H9 (cell line): Measurements from ENCODE around the gene FBRSL1. TPM values are rescaled to one million over a fixed set of nuclear protein-coding genes. Genes with fewer than 3 reads are reported as not detected.

Source experiments
- DNase-seq: peaks from one replicate; pipeline ENCODE4 v3.0.0-alpha.2; 2017
- H2AFZ ChIP-seq: one replicate; pipeline ENCODE4 v1.6.1; 2013; ENCODE audit warnings: mild to moderate bottlenecking, low read length, control low read depth, moderate library complexity
- H2AK5ac ChIP-seq: 2 replicates; pipeline ENCODE4 v1.6.1; 2013; ENCODE audit warnings: low read length, control low read depth, mixed read lengths; ENCODE audit not compliant: insufficient read length
- H2BK120ac ChIP-seq: one replicate; pipeline ENCODE4 v1.6.1; 2013; ENCODE audit warnings: low read depth, mild to moderate bottlenecking, low read length, control low read depth, inconsistent platforms; ENCODE audit not compliant: poor library complexity, severe bottlenecking
- H2BK12ac ChIP-seq: 2 replicates; pipeline ENCODE4 v1.6.1; 2013; ENCODE audit warnings: low read length, control low read depth, mixed read lengths, low read depth; ENCODE audit not compliant: insufficient read length
- H2BK15ac ChIP-seq: 2 replicates; pipeline ENCODE4 v1.6.1; 2013; ENCODE audit warnings: low read depth, low read length, control low read depth
- H2BK20ac ChIP-seq: one replicate; pipeline ENCODE4 v1.6.1; 2013; ENCODE audit warnings: low read depth, mild to moderate bottlenecking, low read length, control low read depth, inconsistent platforms; ENCODE audit not compliant: poor library complexity, severe bottlenecking
- H2BK5ac ChIP-seq: 2 replicates; pipeline ENCODE4 v1.6.1; 2013; ENCODE audit warnings: low read length, control low read depth, mixed read lengths; ENCODE audit not compliant: insufficient read length
- H3K14ac ChIP-seq: 2 replicates; pipeline ENCODE4 v1.6.1; 2013; ENCODE audit warnings: low read length, control low read depth; ENCODE audit not compliant: insufficient read depth
- H3K18ac ChIP-seq: 2 replicates; pipeline ENCODE4 v1.6.1; 2013; ENCODE audit warnings: low read depth, mild to moderate bottlenecking, mixed read lengths, low read length, control low read depth; ENCODE audit not compliant: insufficient read length
- H3K23ac ChIP-seq: 2 replicates; pipeline ENCODE4 v1.6.1; 2013; ENCODE audit warnings: low read length, control low read depth, mixed read lengths, low read depth; ENCODE audit not compliant: insufficient read length
- H3K23me2 ChIP-seq: 2 replicates; pipeline ENCODE4 v1.6.1; 2013; ENCODE audit warnings: low read depth, mild to moderate bottlenecking, mixed read lengths, low read length, control low read depth; ENCODE audit not compliant: insufficient read length, poor library complexity, severe bottlenecking
- H3K27ac ChIP-seq: 2 replicates; pipeline ENCODE4 v1.5.1; 2013; ENCODE audit warnings: low read length, control low read depth, mixed read lengths, low read depth; ENCODE audit not compliant: insufficient read length
- H3K27me3 ChIP-seq: 2 replicates; pipeline ENCODE4 v1.6.1; 2013; ENCODE audit warnings: low read length, control low read depth, inconsistent platforms; ENCODE audit not compliant: insufficient read depth
- H3K4ac ChIP-seq: 2 replicates; pipeline ENCODE4 v1.6.1; 2013; ENCODE audit warnings: low read depth, mild to moderate bottlenecking, control low read depth, inconsistent platforms, low read length, moderate library complexity
- H3K4me1 ChIP-seq: 2 replicates; pipeline ENCODE4 v1.6.1; 2013; ENCODE audit warnings: low read length, control low read depth, inconsistent platforms; ENCODE audit not compliant: insufficient read depth
- H3K4me2 ChIP-seq: 2 replicates; pipeline ENCODE4 v1.6.1; 2013; ENCODE audit warnings: low read length, control low read depth, mixed read lengths; ENCODE audit not compliant: insufficient read length, insufficient read depth
- H3K56ac ChIP-seq: 2 replicates; pipeline ENCODE4 v1.6.1; 2013; ENCODE audit warnings: low read depth, mild to moderate bottlenecking, mixed read lengths, low read length, control low read depth; ENCODE audit not compliant: insufficient read length
- H3K79me1 ChIP-seq: 2 replicates; pipeline ENCODE4 v1.6.1; 2013; ENCODE audit warnings: low read depth, mild to moderate bottlenecking, moderate library complexity, low read length, control low read depth, inconsistent platforms; ENCODE audit not compliant: insufficient read depth, poor library complexity, severe bottlenecking
- H3K79me2 ChIP-seq: 2 replicates; pipeline ENCODE4 v1.6.1; 2013; ENCODE audit warnings: low read length, control low read depth, inconsistent platforms; ENCODE audit not compliant: insufficient read depth
- H3K9ac ChIP-seq: 2 replicates; pipeline ENCODE4 v1.6.1; 2013; ENCODE audit warnings: low read length, control low read depth, mixed read lengths; ENCODE audit not compliant: insufficient read length; ENCODE audit errors: extremely low read depth
- H3K9me3 ChIP-seq: one replicate; pipeline ENCODE4 v1.6.1; 2013; ENCODE audit warnings: low read depth, low read length, inconsistent platforms; ENCODE audit not compliant: control insufficient read depth
- H3T11ph ChIP-seq: one replicate; pipeline ENCODE4 v1.6.1; 2013; ENCODE audit warnings: mild to moderate bottlenecking, low read length, control low read depth, inconsistent platforms
- H4K20me1 ChIP-seq: one replicate; pipeline ENCODE4 v1.6.1; 2013; ENCODE audit not compliant: control insufficient read depth, insufficient read length, insufficient read depth
- H4K5ac ChIP-seq: 2 replicates; pipeline ENCODE4 v1.6.1; 2013; ENCODE audit warnings: low read depth, mild to moderate bottlenecking, mixed read lengths, low read length, control low read depth; ENCODE audit not compliant: insufficient read length
- H4K8ac ChIP-seq: replicated peaks from 2 replicates; pipeline ENCODE4 v1.6.1; 2013; ENCODE audit warnings: low read length, control low read depth, mixed read lengths, low read depth; ENCODE audit not compliant: insufficient read length
- H4K91ac ChIP-seq: 2 replicates; pipeline ENCODE4 v1.6.1; 2013; ENCODE audit warnings: low read depth, mild to moderate bottlenecking, moderate library complexity, mixed read lengths, low read length, control low read depth; ENCODE audit not compliant: insufficient read length
- H3K27ac Mint-ChIP-seq, 3 experiments: 2 replicates in 2 of 3; 3 replicates in 1 of 3; pipeline ENCODE4 v1.8.0; 2020 to 2021; ENCODE audit warnings: mixed read lengths in 3 of 3, mild to moderate bottlenecking in 1 of 3, moderate library complexity in 1 of 3
- H3K27me3 Mint-ChIP-seq: 2 replicates; pipeline ENCODE4 v1.8.0; 2021; ENCODE audit warnings: low read depth, mild to moderate bottlenecking, moderate library complexity, mixed read lengths
- H3K36me3 Mint-ChIP-seq, 3 experiments: 2 replicates in 2 of 3; 3 replicates in 1 of 3; pipeline ENCODE4 v1.8.0; 2020 to 2021; ENCODE audit warnings: low read depth in 3 of 3, mixed read lengths in 3 of 3; ENCODE audit not compliant: insufficient read depth in 1 of 3
- H3K4me1 Mint-ChIP-seq, 2 experiments: 2 replicates each; pipeline ENCODE4 v1.8.0; 2020; ENCODE audit warnings: mixed read lengths in 2 of 2
- H3K4me3 Mint-ChIP-seq, 2 experiments: 2 replicates in 1 of 2; 3 replicates in 1 of 2; pipeline ENCODE4 v1.8.0; 2020 to 2021; ENCODE audit warnings: mild to moderate bottlenecking in 2 of 2, mixed read lengths in 2 of 2, moderate library complexity in 1 of 2
- H3K9me3 Mint-ChIP-seq, 2 experiments: 2 replicates in 1 of 2; 3 replicates in 1 of 2; pipeline ENCODE4 v1.8.0; 2020; ENCODE audit warnings: mild to moderate bottlenecking in 2 of 2, mixed read lengths in 2 of 2, moderate library complexity in 1 of 2
- WGBS: extraction: QIAGEN DNeasy Blood & Tissue Kit; methylation state at CpG from one replicate; pipeline ENCODE4 v1.1.7; 2013; ENCODE audit warnings: missing lambda C conversion rate, low lambda C conversion rate, mixed read lengths; ENCODE audit not compliant: insufficient read length; ENCODE audit errors: extremely low coverage; 5-methylcytosine and 5-hydroxymethylcytosine counted together
- total RNA-seq: library from RNA; stranded (reverse); gene quantifications from 2 replicates; pipeline ENCODE4 v1.2.1, GENCODE V29; 2021
- TF ChIP-seq, protein P1 (sequence below): fragments of 200-600 bp; sonication (generic); conservative IDR thresholded peaks from 3 replicates; pipeline ENCODE4 v1.8.0; 2021; ENCODE audit warnings: antibody characterized with exemption, mild to moderate bottlenecking

The FBRSL1 gene
- total RNA-seq, 1 experiment from 2014 or later, result 90.8 TPM

- no CpG with 5 or more reads among the region's 9 CpGs for WGBS
- Mint-ChIP-seq H3K4me1 (peaks cover 11 to 20% of the 10 kb centered on the region in 2 experiments), H3K4me3 (no peak overlapping the region), H3K27ac (no peak overlapping the region), H3K9me3 (no peaks in the 10 kb centered on the region), H3K36me3 (peaks cover 0 to 2% (median 0%) of the 10 kb centered on the region in 3 experiments; a peak in 1 of 7 replicates), H3K27me3 (peaks cover 2% of the 10 kb centered on the region)
- Histone ChIP-seq H3K27me3 (no peaks in the 10 kb centered on the region; the same call in 1 of the 2 replicates), H4K5ac (no peak overlapping the region), H3K23ac (no peak overlapping the region), H2BK120ac (no peak overlapping the region), H3K14ac (no peak overlapping the region), H3K23me2 (no peaks in the 10 kb centered on the region), H2BK15ac (no peak overlapping the region), H3K79me2 (peaks cover 8% of the 10 kb centered on the region; the same call in 1 of the 2 replicates), H3T11ph (no peak overlapping the region), H4K8ac (no peak overlapping the region), H3K4ac (no peak overlapping the region), H2BK20ac (no peak overlapping the region), H3K79me1 (peaks cover 3% of the 10 kb centered on the region), H2BK12ac (no peak overlapping the region), H3K4me1 (peaks cover 4% of the 10 kb centered on the region; the same call in 1 of the 2 replicates), H2AK5ac (no peak overlapping the region), H3K18ac (no peak overlapping the region), H4K20me1 (peaks cover 4% of the 10 kb centered on the region), H2BK5ac (no peak overlapping the region), H4K91ac (no peak overlapping the region), H3K9ac (no peak overlapping the region), H2AFZ (no peak overlapping the region), H3K56ac (no peak overlapping the region), H3K27ac (no peak overlapping the region), H3K9me3 (no peaks in the 10 kb centered on the region), H3K4me2 (no peak overlapping the region)
- TF ChIP-seq, protein P1, sequence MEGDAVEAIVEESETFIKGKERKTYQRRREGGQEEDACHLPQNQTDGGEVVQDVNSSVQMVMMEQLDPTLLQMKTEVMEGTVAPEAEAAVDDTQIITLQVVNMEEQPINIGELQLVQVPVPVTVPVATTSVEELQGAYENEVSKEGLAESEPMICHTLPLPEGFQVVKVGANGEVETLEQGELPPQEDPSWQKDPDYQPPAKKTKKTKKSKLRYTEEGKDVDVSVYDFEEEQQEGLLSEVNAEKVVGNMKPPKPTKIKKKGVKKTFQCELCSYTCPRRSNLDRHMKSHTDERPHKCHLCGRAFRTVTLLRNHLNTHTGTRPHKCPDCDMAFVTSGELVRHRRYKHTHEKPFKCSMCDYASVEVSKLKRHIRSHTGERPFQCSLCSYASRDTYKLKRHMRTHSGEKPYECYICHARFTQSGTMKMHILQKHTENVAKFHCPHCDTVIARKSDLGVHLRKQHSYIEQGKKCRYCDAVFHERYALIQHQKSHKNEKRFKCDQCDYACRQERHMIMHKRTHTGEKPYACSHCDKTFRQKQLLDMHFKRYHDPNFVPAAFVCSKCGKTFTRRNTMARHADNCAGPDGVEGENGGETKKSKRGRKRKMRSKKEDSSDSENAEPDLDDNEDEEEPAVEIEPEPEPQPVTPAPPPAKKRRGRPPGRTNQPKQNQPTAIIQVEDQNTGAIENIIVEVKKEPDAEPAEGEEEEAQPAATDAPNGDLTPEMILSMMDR, result no peak
- DNase-seq, result no peak
Measured at GRCh38 chr12:132500856-132501180, 10.9 kb downstream of the FBRSL1 start.
